ENCODE measurements around the gene NEMP1.
"Not testable (repeated sequence)": the region's sequence is repeated elsewhere in the genome, so short reads cannot be mapped to it uniquely, and the experiment has no call there.

NEMP1 gene

DNA sequence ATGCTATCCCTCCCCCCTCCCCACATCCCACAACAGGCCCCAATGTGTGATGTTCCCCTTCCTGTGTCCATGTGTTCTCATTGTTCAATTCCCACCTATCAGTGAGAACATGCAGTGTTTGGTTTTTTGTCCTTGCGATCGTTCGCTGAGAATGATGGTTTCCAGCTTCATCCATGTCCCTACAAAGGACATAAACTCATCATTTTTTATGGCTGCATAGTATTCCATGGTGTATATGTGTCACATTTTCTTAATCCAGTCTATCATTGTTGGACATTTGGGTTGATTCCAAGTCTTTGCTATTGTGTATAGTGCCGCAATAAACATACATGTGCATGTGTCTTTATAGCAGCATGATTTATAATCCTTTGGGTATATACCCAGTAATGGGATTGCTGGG, 25.4 kb downstream of the NEMP1 start:
- DNase-seq: not testable (repeated sequence)

DNA sequence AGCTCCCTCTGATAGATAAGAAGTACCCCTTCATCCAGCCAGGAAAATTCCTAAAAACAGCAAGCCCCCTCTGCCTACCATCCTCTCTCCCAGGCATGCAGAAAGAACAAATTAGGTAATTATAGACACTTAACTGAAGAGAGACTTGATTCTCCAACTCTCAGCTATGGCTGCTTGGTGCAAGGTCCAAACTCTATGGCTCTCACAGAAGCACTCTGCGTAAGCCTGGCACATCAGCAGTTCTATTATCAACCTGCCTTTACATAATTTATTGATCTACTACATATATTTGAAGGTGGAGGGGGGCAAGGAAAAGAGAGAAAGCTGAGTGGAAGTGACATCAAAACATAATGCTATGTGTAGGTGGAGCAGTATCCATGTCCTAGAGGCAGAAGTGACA, 27.6 kb downstream of the NEMP1 start:
- DNase-seq: no peak

DNA sequence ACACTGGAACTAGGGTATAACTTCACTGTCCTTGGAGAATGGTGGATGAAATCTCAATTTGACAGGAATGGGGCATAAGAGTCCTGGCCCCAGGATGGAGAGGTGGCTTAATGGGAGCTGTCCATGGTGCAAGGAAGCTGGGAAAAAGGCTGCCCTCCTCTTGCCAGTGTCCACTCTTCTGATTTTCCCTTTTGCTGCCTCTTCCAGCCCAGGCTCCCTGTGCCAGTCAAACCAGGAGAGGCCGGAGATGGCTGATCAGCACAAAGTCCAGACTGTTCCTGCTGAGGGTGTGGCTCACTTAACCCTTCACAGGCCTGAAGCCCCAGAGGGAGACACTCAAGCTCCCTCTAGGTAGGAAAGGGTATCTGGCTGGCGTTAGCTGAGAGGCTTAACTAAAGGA, 28.7 kb downstream of the NEMP1 start, which contains the start of gene MYO1A:
Gene MYO1A (minus strand): TSS at position 240 of the 400 bp plus-strand sequence. CDS start 1,806 bp downstream, outside the sequence.
- no peak for DNase-seq

DNA sequence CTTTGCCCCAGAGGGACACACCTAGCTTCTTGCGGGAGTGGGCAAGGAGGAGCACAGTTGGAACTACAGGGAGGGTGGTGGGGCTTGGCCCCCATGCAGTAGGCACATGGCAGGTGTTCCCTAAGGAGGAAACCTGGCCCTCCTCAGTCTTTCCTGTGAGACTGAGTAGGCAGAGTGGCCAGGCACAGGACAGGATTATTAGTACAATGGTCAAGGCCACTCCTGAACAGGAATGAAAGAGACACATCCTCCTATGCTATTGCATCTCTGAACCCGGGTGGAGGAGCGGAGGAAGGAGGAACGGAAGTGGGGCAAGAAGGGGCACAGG, 29.5 kb downstream of the NEMP1 start:
- no peak for DNase-seq

DNA sequence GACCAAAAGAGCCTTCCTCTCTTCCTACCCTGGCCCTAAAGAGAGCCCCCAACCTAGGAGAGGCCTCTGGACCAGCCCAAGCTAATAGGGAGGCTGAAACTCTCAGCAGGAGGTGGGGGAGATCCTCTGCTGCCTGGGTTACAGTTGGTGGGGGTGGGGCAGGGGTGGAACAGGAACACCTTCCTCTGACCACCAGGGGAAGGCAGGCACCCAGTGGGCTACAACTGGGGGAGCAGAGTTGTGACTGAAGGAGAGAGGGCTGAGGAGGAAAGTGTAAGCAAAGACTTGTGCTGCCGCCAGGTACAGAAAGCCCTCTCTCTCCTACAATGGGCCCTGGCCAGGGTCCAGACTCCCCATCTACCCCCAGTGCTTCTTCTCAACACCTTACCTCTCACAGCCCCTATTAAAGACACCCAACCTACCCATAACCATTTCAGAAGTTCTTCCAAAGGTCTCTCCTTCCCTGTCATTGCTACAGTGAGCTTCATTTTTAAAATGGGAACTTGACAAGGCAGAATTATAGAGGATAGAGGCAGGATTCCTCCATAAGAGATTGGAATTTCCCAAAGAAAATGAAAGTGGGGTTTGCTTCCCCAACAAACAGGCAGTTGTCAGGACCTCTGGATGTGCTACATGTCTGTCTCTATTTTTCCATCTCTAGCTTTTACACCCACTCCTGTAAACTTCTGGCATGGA, 30.0 kb downstream of the NEMP1 start:
- no peak for DNase-seq

DNA sequence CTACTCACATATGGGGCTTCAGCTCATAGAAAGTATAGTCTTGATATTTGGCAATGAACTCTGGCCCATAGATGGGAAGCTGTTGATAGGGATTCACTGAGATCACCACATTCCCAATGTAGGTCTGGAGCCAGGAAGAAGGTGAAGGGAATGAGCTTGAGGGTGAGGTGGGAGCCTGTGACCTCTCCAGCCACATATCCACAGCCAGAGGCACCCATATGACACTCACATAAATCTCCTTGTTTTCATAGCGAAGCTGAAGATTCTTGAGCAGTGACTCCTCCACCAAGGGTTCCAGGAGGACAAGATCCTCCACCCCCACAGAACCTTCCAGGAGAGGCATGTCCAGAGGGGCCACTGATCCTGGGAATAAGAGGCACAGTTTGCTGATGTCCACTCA, 30.6 kb downstream of the NEMP1 start:
- DNase-seq: no peak

DNA sequence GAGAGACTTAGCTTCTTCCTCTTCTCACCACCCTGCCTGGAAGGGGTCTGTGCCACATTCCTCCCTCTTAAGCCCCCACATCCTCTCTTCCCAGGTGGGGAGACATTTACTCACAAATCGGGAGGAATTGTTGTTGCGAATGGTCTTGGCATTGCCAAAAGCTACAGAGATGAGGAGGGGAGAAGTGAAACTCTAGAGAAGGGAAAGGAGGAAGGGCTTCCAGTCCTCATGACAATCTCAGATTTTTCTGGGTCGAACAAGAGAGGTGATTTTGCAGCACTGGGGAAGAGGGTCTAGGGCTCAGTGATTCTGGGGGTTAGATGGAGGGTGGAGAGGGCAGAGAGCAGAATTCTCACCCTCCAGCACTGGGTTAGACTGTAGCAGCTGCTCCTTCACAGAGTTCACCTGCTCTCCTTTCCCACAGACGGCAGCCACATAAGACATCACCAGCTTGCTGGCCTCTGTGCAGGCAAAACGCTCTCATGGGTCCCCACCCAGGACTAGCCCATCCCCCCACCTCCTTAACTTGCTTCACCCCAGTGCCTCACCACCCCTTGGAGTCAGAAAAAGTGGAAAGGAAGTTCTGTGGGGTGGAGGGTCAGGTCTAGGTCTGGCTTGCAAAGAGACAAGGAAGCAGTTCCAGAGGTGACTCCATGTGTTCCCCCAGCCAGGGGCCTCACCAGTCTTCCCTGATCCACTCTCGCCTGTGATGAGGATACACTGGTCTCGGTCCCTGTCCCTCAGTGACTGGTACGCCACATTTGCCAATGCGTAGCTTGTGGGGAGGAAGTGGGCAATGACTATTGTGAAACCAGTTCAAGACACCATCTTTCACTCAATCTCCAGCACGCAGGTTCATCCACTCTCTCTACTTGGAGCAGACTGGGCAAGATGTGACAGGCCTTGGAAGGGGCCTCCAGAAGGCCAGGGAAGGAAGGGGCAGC, 31.4 kb downstream of the NEMP1 start:
- DNase-seq: no peak

DNA sequence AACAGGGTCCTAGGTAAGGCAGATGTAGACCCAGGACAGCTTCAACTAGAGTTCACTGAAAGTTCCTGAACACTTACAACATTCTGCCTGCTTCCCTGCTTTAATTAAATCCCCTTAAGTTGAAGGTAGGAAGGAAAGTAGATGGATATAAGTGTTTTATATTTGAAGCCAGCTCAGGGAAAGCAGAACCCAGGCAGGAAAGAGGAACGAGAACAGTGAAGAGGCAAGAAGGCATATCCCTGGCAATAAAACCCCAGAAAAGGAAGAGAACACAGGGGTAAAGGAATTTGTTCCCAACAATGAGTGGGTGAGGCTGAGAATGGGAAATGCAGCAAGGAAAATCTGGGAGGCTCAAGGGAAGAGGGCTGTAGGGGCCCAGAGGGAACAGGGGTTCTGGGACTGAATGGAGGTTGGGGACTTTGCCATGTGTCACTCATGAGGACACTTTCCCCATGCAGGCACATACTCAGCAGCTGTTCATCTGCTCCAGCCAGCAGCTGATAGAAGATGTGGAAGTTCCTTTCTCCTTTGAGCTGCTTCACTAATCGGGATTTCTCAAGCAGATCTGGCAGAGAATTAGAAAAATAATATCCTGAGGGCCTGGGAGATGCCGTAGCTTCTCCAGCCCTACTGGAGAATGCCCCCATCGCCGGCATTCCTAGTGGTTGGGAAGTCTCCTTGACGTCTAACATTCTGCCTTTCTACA, 32.4 kb downstream of the NEMP1 start:
- DNase-seq: no peak

DNA sequence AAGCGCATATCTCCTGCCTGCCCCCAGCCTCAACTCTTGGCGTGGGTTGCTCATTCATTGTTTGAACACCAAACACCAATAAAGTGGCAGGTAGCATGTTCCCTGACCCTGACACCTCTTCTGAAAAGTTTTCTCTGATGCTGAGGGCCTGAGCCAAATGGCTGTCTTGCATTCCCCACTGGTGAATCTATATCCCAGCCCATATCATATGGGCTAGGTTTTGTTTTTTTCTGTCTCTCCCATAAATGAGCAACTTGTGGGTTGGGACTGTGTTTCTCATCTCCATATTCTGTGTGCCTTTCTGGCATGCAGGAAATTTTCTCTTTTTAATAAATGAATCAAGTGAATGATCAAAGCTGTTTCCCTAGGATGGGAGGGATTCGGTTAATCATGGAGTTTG, 33.7 kb downstream of the NEMP1 start:
- DNase-seq: no peak

DNA sequence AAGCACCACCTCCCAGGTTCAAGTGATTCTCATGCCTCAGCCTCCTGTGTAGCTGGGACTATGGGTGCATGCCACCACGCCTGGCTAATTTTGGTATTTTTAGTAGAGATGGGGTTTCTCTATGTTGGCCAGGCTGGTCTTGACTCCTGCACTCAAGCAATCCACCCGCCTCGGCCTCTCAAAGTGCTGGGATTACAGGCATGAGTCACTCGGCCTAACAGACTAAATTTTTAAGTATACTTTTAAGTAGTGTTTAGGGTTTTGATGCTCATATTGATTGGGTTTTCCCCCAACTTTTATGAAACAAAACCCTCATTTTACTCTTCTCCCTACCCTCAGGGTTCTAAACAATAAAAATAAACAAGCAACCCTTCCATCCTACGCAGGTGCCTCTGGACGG, 34.1 kb downstream of the NEMP1 start:
- no peak for DNase-seq

DNA sequence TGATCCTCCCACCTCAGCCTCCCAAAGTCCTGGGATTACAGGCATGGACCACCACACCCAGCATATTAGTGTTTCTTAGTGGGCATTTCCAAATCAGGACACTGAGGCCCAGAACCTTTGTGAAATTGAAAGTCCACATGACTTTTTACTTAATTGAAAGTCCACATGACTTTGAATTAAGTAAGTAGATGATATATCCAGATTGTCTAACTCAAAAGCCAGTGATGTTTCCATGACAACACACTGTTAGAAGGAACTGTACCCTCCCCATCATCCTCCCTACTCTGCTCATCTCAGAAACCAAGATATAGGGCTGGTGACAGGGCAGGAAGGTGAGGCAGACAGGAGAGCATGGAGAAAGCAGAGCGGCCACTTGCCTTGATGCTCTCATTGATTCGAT, 35.9 kb downstream of the NEMP1 start:
- no peak for DNase-seq

DNA sequence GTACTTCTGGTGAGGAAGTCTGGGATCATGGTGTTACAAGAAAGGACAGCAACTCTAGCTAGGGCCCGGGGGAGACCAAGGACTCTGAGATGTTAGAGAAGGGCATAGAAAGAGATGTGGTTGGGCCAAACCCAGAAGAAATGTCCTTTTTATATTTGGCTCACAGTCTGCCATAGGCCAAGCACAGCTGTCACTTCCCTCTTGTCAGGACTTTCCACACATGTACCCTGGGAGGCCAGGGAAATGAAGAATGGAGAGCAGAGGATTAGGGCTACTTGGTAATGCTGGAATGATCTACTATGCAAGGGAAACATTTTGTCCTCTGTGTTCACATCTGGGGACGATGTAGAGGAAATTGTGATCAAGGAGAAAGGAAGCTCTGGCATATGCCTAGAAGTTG, 37.8 kb downstream of the NEMP1 start:
- no peak for DNase-seq

DNA sequence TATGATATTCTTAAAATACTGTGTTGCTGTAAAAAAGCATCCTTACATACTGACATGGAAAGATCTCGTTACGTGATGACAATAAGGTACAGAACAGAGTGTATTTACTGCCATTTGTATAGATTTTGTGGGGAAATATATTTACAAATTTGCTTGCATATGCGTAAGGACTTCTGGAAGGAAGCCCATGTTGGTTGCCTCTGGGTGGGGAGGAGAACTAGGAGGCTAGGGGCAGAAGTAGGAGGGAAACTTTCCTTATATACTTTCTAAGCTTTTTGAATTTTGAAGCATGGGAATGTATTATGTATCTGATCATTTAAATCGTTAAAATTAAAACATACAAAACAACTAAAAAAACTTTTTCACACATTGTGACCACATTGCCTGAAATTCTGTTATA, 38.4 kb downstream of the NEMP1 start:
- no peak for DNase-seq

DNA sequence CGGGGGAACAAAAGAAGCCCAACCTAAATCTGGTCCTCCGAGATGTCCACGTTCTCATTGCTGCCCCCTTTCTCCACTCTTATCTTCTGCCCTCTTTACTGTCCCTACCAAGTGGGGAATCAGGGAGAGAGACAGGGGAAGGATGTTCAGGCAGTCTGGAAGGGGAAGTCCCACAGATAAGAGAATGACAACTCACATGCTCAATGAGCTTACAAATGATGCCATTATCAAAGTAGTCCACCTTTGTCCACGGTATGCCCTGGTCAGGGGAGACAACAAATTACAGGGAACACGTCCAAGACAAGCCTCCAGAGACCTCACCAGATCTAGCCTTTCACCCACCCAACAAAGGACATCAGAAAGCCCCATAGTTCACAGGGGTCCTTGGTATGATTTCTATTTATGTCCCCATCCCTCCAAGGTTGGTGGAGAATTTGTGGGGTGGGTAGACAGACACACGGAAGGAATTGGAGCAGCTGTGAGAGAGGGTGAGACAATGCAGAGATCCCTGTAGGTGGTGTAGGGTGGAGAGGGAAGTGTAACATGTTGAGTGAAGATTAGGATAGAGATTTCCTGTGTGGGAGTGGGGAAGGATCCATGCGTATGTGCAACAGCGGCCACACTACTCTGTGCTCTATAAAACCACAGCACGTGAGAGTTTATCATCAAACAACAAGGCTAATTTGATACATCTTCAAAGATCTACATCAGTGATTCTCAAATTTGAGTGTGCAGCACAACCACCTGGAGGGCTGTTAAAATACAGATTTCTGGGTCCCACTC, 39.4 kb downstream of the NEMP1 start:
- no peak for DNase-seq

DNA sequence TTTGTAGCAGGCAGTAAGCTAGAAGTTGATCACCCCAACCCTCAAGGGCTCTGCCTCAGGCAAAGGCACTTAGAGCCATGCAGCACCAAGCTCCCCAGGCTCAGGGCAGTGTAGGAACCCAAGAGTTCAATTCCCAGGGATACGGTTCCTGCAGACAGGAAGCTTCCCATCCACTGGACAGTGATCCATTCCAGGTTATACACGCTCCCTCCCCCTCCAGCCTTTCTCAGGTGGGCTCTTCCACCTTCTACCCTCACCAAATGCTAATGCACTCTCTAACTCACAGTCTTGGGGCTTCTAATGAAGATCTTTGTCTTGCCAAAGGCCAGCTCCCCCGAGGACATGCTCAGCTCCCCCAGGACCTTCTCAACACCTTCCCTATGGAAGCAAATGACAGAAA, 41.3 kb downstream of the NEMP1 start:
- no peak for DNase-seq

DNA sequence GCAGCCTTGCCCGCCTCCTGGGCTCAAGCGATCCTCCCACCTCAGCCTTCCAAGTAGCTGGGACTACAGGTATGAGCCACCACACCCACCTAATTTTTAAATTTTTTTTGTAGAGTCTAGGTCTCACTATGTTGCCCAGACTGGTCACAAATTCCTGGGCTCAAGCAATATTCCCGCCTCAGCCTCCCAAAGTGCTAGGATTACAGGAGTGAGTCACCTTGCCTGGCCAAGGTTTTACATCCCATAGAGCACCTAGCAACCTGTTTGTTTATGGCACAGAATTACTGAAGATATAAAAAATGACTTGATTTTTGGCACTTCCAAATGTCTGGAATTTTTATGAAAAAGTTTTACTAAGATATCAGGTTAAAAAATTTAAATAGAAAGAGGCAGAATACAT, 45.2 kb downstream of the NEMP1 start:
- DNase-seq: no peak

DNA sequence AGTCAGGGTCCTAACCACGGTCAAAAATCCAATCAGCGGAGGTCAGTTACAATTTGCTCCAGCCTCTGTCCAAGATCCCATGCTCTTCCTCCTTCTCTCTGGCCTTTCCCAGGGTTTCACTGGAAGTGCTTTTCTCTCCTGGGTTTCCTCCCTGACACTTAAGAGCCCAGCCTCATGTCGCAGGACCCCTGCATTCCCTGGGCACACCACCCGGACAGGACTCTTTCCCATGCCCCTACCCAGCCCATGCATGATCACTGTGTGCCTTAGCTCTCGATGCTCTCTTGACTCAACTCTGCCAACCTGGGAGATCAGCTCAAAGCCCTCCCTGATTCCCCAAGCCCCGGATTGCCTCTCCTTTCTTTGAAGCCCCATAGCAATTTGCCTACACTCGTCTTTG, 46.8 kb downstream of the NEMP1 start:
- DNase-seq: no peak

DNA sequence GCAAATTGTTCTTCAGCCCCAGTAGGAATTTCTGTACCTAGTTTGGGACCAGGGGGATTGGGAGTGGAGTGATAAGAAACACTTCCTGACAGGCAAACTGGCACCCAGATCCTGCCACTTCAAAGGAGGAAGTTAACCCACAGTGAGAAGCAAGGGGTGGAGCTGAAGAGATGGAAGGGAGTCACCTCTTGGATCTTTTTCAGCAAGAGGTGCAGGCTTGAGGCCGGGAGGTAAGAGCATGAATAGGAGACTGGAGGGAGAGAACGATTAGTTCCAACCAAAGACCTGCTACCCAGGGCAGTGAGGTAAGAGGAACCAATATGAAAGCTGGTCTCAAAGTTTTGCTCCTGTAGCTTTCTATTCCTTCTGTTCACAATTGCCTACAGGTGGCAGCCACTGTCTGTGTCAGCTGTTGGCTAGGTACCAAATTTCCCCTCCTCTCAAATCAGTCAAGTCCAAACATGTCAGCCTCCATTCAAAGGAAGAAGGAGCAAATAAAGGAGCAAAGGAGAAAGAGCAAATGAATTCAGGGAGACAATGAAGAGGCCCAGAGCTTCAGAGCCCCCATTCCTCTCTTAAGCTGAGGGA, 47.4 kb downstream of the NEMP1 start:
- no peak for DNase-seq

DNA sequence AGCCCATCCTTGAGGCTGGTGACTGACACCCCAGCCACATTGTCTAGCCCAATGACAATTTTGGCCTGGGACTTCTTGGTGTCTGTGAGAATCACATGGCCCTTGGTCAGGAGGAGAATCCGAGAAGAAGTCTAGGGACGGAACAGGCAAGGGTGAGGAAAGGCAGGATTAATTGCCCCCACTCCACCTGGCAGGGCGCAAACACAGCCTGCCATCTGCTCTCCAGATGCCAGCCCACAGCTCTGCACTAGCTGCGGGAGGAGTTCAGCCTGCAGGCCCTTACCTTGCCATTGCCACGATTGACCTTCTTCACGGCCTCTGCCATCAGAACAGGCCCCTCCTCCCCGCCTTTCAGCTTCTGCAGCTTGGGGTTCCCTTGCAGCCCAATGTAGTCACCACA, 49.1 kb downstream of the NEMP1 start:
- DNase-seq: no peak

DNA sequence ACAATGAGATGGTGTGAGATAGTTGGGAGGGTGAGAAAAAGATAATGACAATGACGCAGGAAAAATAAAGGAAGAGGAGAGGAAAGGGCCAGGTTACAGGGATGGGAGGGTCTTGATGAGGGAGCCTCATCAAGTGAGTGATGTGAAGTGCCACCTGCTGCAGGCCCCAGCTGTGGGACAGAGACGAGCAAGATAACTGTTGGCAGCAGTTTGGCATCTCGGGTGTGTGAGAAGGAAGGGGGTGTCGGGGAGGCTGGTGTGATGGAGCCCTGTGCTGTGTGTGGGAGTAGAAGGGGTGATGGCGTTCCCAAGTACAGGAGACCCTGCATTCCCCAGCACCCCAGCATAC, 50.8 kb downstream of the NEMP1 start:
- no peak for DNase-seq

DNA sequence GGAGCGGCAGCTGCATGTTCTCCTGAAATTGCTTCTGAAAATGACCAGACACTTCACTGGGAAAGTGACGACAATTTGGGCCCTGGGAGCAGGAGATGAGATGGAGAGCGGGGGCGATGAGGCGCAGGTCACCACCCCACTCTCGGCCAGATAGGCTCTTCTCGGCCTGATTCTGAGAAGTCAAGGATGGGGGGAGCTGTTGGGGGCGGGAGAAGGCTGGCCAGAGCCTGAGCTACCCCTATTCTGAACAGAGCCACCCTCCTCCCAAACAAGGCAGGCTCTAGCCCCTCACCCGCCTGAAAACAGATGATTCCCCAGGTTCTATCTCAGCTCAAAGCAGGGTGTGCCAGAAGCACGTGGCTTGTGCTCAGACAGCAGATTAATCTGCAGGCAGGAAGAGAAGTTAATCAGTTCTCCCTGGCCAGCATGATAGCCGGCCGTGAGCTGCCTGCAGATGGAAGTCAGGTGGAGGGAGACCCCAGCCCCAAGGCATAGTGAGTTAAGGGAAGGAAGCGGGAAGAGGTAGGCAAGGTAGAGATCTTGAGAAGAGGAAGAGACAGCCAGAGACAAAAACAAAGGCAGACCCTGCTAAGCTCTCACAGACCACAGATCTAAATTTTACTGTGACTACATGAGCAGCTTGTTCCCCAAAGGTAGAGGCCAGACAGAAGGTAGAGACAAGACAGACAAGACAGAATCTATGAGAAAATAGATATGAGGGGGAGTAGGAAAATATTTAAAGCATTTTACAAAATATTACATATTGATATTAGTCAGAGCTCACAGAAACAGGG, 51.4 kb downstream of the NEMP1 start:
- DNase-seq: no peak

DNA sequence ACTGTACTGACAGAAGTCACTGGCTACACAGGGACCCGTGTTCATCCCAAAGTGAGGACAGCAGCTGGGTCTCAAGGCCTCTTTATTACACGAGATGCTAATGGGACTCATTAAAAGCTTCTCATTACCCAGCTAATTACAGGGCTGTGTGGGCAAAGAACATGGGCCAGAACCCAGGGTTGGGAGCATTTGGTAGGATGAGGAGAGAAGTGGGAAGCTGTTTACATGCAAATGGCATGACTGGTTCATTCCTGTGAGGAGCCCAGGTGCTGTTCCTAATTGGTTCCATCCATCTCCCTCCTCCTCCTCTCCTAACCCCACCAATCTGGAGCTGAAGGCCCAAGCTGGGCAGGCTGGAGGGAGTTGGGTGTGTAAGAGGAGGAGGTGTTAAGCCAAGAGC, 53.4 kb downstream of the NEMP1 start:
- DNase-seq: no peak

Measured in activated CD4-positive, CD25-positive, alpha-beta regulatory T cell (primary cell).